ENCODE results near the gene TMEM50B. TPM values are rescaled to one million over a fixed set of nuclear protein-coding genes. Genes with fewer than 3 reads are reported as not detected.
"Not testable (repeated sequence)": the region's sequence is repeated elsewhere in the genome, so short reads cannot be mapped to it uniquely, and the experiment has no call there.

The TMEM50B gene
- total and polyA plus RNA-seq, 7 donors = 9.0 to 106 (median 63.3) TPM

DNA sequence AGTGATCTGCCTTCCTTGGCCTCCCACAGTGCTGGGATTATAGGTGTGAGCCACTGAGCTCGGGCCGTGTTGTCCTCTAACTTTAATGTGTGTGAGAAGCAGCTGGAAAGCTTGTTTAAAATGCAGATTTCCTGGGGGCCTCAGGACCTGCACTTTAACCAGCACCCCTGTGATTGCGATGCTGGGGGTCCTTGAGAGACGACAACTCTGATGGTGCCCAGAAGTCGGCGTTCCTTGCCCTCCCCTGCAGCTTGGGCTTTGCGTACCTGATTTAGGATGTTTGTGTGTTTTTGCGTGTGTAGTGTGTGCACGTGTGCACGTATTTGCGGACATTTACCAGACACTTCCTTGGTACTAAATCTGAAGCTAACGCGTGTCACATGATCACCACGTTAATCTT lies 65.7 kb downstream of the TMEM50B start:
- WGBS, 2 donors = 87 to 91% methylated on average over 14 of the region's 14 CpGs
- H3K9me3 ChIP-seq = no peaks in the 10 kb centered on the region
- H3K4me3 ChIP-seq = no peak overlapping the region
- TF ChIP-seq POLR2A (IDR thresholded peaks at IDR 0.05) (no peak), POLR2AphosphoS5 (IDR thresholded peaks at IDR 0.05) (no peak), EP300 (IDR thresholded peaks at IDR 0.05) (no peak)
- TF ChIP-seq, protein P1, sequence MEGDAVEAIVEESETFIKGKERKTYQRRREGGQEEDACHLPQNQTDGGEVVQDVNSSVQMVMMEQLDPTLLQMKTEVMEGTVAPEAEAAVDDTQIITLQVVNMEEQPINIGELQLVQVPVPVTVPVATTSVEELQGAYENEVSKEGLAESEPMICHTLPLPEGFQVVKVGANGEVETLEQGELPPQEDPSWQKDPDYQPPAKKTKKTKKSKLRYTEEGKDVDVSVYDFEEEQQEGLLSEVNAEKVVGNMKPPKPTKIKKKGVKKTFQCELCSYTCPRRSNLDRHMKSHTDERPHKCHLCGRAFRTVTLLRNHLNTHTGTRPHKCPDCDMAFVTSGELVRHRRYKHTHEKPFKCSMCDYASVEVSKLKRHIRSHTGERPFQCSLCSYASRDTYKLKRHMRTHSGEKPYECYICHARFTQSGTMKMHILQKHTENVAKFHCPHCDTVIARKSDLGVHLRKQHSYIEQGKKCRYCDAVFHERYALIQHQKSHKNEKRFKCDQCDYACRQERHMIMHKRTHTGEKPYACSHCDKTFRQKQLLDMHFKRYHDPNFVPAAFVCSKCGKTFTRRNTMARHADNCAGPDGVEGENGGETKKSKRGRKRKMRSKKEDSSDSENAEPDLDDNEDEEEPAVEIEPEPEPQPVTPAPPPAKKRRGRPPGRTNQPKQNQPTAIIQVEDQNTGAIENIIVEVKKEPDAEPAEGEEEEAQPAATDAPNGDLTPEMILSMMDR (IDR thresholded peaks at IDR 0.05) = no peak
- H3K36me3 ChIP-seq = peaks cover 0 to 49% (median 7%) of the 10 kb centered on the region in 4 donors
- H3K4me1 ChIP-seq = peaks cover 0 to 35% (median 26%) of the 10 kb centered on the region in 4 donors
- intact Hi-C loops (cut with DNase I) = no loop called here
- no peaks in the 10 kb centered on the region for H3K27me3 ChIP-seq
- no peak for DNase-seq
- no peak overlapping the region for H3K27ac ChIP-seq

GRCh38 chr21:33412832-33413519 lies 66.8 kb downstream of the TMEM50B start:
- TF ChIP-seq, protein P1 (IDR thresholded peaks at IDR 0.05) = no peak
- TF ChIP-seq EP300 (IDR thresholded peaks at IDR 0.05) (no peak), POLR2A (IDR thresholded peaks at IDR 0.05) (no peak), POLR2AphosphoS5 (IDR thresholded peaks at IDR 0.05) (no peak)
- Histone ChIP-seq H3K9me3 (no peaks in the 10 kb centered on the region), H3K4me1 (peaks cover 0 to 34% (median 25%) of the 10 kb centered on the region in 4 donors), H3K4me3 (no peak overlapping the region), H3K27me3 (no peaks in the 10 kb centered on the region), H3K27ac (peak overlapping the region in 2 of 4 donors; percentile 24 to 25), H3K36me3 (peaks cover 0 to 44% (median 7%) of the 10 kb centered on the region in 4 donors)
- intact Hi-C loops (cut with DNase I) = no loop called here
- WGBS, 2 donors = 17 to 49% methylated on average over 9 of the region's 9 CpGs
- no peak for DNase-seq

DNA sequence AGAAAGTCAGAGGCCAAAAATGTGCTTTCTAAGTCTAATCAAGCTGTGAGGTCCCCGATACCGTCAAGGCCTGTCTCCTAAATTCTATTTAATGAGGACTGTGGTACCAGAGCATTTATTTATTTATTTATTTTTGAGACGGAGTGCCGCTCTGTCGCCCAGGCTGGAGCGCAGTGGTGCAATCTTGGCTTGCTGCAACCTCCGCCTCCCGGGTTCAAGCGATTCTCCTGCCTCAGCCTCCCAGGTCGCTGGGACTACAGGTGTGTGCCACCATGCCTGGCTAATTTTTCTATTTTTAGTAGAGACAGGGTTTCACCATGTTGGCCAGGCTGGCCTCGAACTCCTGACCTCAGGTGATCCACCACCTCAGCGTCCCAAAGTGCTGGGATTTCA lies 67.3 kb downstream of the TMEM50B start:
- peak overlapping the region in 1 of 4 donors; percentile 25 for H3K27ac ChIP-seq

GRCh38 chr21:33411949-33412430 lies 67.8 kb downstream of the TMEM50B start:
- Histone ChIP-seq H3K27me3 (no peaks in the 10 kb centered on the region), H3K4me1 (peaks cover 0 to 40% (median 28%) of the 10 kb centered on the region in 4 donors), H3K4me3 (no peak overlapping the region), H3K27ac (peak overlapping the region in 1 of 4 donors; percentile 25), H3K36me3 (peaks cover 0 to 37% (median 6%) of the 10 kb centered on the region in 4 donors), H3K9me3 (no peaks in the 10 kb centered on the region)
- TF ChIP-seq POLR2AphosphoS5 (IDR thresholded peaks at IDR 0.05) = peak in 2 of 4 donors; percentile 18 to 23
- TF ChIP-seq EP300 (IDR thresholded peaks at IDR 0.05) = no peak
- no peak for DNase-seq
- intact Hi-C loops (cut with DNase I) = no loop called here
- WGBS, 2 donors = 15 to 60% methylated on average over 8 of the region's 8 CpGs

More for the DNA sequence above, 67.3 kb downstream of the TMEM50B start:
- 31 to 73% methylated on average over 12 of the region's 12 CpGs for WGBS, 2 donors
- Histone ChIP-seq H3K36me3 (peaks cover 0 to 42% (median 7%) of the 10 kb centered on the region in 4 donors), H3K4me1 (peaks cover 0 to 35% (median 26%) of the 10 kb centered on the region in 4 donors)
- H3K4me3 ChIP-seq; H3K27me3 ChIP-seq; DNase-seq; intact Hi-C loops (cut with DNase I); H3K9me3 ChIP-seq: not testable (repeated sequence)

DNA sequence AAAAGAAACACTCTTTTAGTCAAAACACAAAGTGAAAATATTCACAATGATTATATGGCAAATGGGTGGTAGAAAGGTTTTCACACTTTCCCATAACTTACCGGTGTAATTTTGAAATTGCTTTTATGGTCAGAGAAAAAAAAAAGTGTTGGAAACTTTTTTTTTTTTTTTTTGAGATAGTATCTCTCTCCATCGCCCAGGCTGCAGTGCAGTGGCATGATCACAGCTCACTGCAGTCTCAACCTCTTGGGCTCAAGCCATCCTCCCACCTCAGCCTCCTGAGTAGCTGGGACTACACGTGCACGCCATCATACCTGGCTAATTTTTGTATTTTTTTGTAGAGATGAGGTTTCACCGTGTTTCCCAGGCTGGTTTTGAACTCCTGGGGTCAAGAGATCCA lies 73.3 kb downstream of the TMEM50B start:
- H3K36me3 ChIP-seq = peaks cover 0 to 5% (median 0%) of the 10 kb centered on the region in 4 donors
- H3K4me3 ChIP-seq = no peak overlapping the region
- H3K4me1 ChIP-seq = peaks cover 0 to 52% (median 37%) of the 10 kb centered on the region in 4 donors
- WGBS, 2 donors = 62 to 66% methylated on average over 5 of the region's 5 CpGs
- peak overlapping the region in 1 of 4 donors; percentile 84 for H3K27ac ChIP-seq
- H3K27me3 ChIP-seq = no peaks in the 10 kb centered on the region
- H3K9me3 ChIP-seq = no peaks in the 10 kb centered on the region
- intact Hi-C loops (cut with DNase I) = no loop called here
- no peak for DNase-seq
- TF ChIP-seq EP300 (IDR thresholded peaks at IDR 0.05) (no peak), POLR2AphosphoS5 (IDR thresholded peaks at IDR 0.05) (no peak), POLR2A (IDR thresholded peaks at IDR 0.05) (no peak)
- TF ChIP-seq, protein P1 (IDR thresholded peaks at IDR 0.05) = no peak
